Measurements from ENCODE around the gene ASF1B. TPM values are rescaled to one million over a fixed set of nuclear protein-coding genes. Genes with fewer than 3 reads are reported as not detected.
A peak's percentile ranks its signal among the peaks of the same experiment; 100 is the strongest.

Gene ASF1B
- total RNA-seq, 1 experiment from 2014 or later, result 67.4 TPM

DNA sequence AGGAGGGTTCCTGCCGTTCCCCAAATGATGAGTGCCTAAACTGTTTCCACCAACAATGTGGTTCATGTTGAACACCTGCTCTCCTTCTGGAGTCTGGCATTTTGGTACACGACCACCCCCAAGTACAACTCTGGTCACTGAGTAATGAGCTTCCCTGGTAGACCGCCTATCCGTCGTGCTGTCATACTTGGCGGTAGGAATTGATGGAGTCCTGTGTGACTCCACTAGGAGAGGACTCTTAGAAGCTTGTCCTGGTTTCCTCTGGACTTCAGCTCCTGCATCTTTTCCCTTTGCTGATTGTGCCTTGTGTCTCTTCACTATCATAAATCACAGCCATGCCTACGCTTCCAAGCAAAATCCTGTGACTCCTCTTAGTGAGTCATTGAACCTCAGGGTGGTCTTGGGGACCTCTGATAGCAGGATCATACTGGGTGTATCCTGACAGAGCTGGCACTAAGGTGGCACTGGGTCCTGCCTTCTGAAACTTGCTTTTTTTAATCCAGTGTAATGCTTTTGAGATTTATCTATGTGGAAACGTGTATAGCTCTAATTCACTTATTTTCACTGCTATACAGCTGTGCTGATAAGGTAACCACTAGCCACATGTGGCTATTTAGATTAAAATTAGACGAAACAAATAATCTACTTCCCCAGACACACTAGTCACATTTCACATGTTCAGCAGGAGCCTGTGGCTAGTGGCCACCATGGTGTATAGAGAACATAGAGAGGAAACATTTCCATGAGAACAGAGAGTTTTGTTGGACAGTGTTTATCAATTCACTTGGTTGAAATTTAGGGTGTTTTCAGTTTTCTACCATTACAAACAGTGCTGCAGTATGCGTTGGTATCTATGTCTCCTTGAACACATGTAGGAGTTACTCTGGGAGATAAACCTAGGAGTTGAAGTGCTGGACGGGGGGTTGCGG, 6.1 kb upstream of the ASF1B start:
- ChIA-PET CTCF (interaction anchor here (0.5 kb wide), 1 partner anchor 237 kb away, joined by 3 read pairs; no protein-coding TSS in a partner anchor), POLR2A (ENCODE audit: unreplicated experiment) (no interaction called here)
- 0 out of 2 replicates have a peak, but pooled peaks cover 8% of the 10 kb centered on the region for H3K79me2 ChIP-seq (ENCODE audit: low read depth)
- H3K4me3 ChIP-seq, result no peak overlapping the region
- peaks cover 23% of the 10 kb centered on the region for H3K4me1 ChIP-seq (replicated peaks; ENCODE audit: insufficient read depth)
- no peak for DNase-seq
- intact Hi-C loops (cut with micrococcal nuclease; ENCODE audit: unreplicated experiment), result no loop called here
- BruUV-seq (replicated peaks), result no TSS peak
- peaks cover 35% of the 10 kb centered on the region for H3F3A ChIP-seq (ENCODE audit: insufficient read depth, low read depth)
- no peaks in the 10 kb centered on the region for H3K36me3 ChIP-seq (ENCODE audit: low read depth)
- H4K20me1 ChIP-seq (ENCODE audit: insufficient read depth), result no peaks in the 10 kb centered on the region
- no peak overlapping the region for H2AFZ ChIP-seq
- TF ChIP-seq, protein P1, sequence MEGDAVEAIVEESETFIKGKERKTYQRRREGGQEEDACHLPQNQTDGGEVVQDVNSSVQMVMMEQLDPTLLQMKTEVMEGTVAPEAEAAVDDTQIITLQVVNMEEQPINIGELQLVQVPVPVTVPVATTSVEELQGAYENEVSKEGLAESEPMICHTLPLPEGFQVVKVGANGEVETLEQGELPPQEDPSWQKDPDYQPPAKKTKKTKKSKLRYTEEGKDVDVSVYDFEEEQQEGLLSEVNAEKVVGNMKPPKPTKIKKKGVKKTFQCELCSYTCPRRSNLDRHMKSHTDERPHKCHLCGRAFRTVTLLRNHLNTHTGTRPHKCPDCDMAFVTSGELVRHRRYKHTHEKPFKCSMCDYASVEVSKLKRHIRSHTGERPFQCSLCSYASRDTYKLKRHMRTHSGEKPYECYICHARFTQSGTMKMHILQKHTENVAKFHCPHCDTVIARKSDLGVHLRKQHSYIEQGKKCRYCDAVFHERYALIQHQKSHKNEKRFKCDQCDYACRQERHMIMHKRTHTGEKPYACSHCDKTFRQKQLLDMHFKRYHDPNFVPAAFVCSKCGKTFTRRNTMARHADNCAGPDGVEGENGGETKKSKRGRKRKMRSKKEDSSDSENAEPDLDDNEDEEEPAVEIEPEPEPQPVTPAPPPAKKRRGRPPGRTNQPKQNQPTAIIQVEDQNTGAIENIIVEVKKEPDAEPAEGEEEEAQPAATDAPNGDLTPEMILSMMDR (conservative IDR thresholded peaks at IDR 0.05), result no peak
- no peak for TF ChIP-seq EZH2 (IDR thresholded peaks at IDR 0.05; ENCODE audit: low read depth)
- H3K27me3 ChIP-seq (ENCODE audit: insufficient read depth, low read depth), result no peaks in the 10 kb centered on the region
- no peaks in the 10 kb centered on the region for H3K9me2 ChIP-seq (ENCODE audit: insufficient read depth)
- no peaks in the 10 kb centered on the region for H3K9me3 ChIP-seq (ENCODE audit: insufficient read depth, low read depth)
- no peak overlapping the region for H3K4me2 ChIP-seq
- H3K27ac ChIP-seq, result no peak overlapping the region

DNA sequence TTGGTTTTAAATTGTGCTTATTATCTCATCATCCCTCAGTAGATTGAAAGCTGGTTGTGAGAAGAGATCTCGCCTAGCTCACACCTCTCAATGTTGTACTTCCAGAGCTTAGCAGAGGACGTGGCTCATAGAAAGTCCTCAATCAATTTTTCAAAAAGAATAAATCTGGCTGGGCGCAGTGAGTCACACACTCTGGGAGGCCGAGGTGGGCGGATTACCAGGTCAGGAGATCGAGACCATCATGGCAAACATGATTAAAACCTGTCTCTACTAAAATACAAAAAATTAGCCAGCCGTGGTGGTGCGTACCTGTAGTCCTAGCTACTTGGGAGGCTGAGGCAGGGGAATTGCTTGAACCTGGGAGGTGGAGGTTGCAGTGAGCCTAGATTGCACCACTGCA, 4.7 kb upstream of the ASF1B start:
- H2AFZ ChIP-seq, result no peak overlapping the region
- H3K27me3 ChIP-seq (ENCODE audit: insufficient read depth, low read depth), result no peaks in the 10 kb centered on the region
- H3K4me2 ChIP-seq, result no peak overlapping the region
- no peak overlapping the region for H3K27ac ChIP-seq
- H3K9me2 ChIP-seq (ENCODE audit: insufficient read depth), result no peaks in the 10 kb centered on the region
- CTCF ChIA-PET, result no interaction called here
- no TSS peak for BruUV-seq (replicated peaks)
- H3F3A ChIP-seq (ENCODE audit: insufficient read depth, low read depth), result peaks cover 39% of the 10 kb centered on the region
- intact Hi-C loops (cut with micrococcal nuclease; ENCODE audit: unreplicated experiment), result no loop called here
- H3K4me3 ChIP-seq, result no peak overlapping the region
- peaks cover 23% of the 10 kb centered on the region for H3K4me1 ChIP-seq (replicated peaks; ENCODE audit: insufficient read depth)
- H3K9me3 ChIP-seq (ENCODE audit: insufficient read depth, low read depth), result no peaks in the 10 kb centered on the region
- POLR2A ChIA-PET (ENCODE audit: unreplicated experiment), result no interaction called here
- no peak for DNase-seq
- H4K20me1 ChIP-seq (ENCODE audit: insufficient read depth), result no peaks in the 10 kb centered on the region
- no peaks in the 10 kb centered on the region for H3K36me3 ChIP-seq (ENCODE audit: low read depth)
- TF ChIP-seq EZH2 (IDR thresholded peaks at IDR 0.05; ENCODE audit: low read depth), result no peak
- TF ChIP-seq, protein P1 (conservative IDR thresholded peaks at IDR 0.05), result no peak
- peaks cover 11% of the 10 kb centered on the region for H3K79me2 ChIP-seq (ENCODE audit: low read depth)

DNA sequence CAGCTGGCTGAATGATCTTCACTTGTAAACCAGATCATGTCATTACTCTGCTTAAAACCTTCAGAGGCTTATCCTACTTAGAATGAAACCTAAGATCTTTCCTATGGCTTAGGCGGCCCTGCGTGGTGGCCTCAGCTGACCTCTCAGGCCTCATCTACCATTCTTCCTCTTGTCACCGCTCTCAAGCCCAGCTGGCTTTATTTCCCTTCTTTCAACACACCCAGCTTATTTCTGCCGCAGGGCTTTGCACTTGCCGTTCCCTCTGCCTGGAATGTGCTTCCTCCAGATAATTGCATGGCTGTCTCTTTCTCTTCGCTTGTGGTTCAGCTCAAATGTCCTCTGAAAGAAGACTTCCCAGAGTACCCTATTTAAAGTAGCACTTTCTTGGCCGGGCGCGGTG, 3.6 kb upstream of the ASF1B start:
- intact Hi-C loops (cut with micrococcal nuclease; ENCODE audit: unreplicated experiment), result loop anchor here (5.0 to 10.0 kb wide), 5 partner anchors 267 to 1012 kb away; partner anchors contain the start of genes DNAJB1 and PTGER1
- H3K4me1 ChIP-seq (replicated peaks; ENCODE audit: insufficient read depth), result peaks cover 29% of the 10 kb centered on the region
- H3K4me3 ChIP-seq, result no peak overlapping the region
- H3K27ac ChIP-seq, result peak overlapping the region; percentile 38; the same call in 1 of the 2 replicates
- no peaks in the 10 kb centered on the region for H3K27me3 ChIP-seq (ENCODE audit: insufficient read depth, low read depth)
- TF ChIP-seq EZH2 (IDR thresholded peaks at IDR 0.05; ENCODE audit: low read depth), result no peak
- TF ChIP-seq, protein P1 (conservative IDR thresholded peaks at IDR 0.05), result no peak
- H2AFZ ChIP-seq, result no peak overlapping the region
- H3K79me2 ChIP-seq (ENCODE audit: low read depth), result peaks cover 22% of the 10 kb centered on the region
- peak; percentile 39 to 75 for DNase-seq
- ChIA-PET POLR2A (ENCODE audit: unreplicated experiment) (interaction anchor here (0.6 kb wide), 1 partner anchor 45 kb away, joined by 6 read pairs; no protein-coding TSS in a partner anchor), CTCF (no interaction called here)
- peaks cover 39% of the 10 kb centered on the region for H3F3A ChIP-seq (ENCODE audit: insufficient read depth, low read depth)
- no peak overlapping the region for H3K4me2 ChIP-seq
- no peaks in the 10 kb centered on the region for H3K9me2 ChIP-seq (ENCODE audit: insufficient read depth)
- H3K9me3 ChIP-seq (ENCODE audit: insufficient read depth, low read depth), result no peaks in the 10 kb centered on the region
- BruUV-seq (replicated peaks), result no TSS peak
- H4K20me1 ChIP-seq (ENCODE audit: insufficient read depth), result no peaks in the 10 kb centered on the region
- no peaks in the 10 kb centered on the region for H3K36me3 ChIP-seq (ENCODE audit: low read depth)
